GM12873 (cell line): ENCODE data around the gene CAGE1.

Source experiments
- TF ChIP-seq, protein P1 (sequence below): IDR thresholded peaks from 2 replicates; pipeline ENCODE4 v1.5.1; 2012; ENCODE audit warnings: low read depth, mild to moderate bottlenecking, moderate library complexity, low read length, control low read depth; ENCODE audit not compliant: insufficient read depth; ENCODE audit errors: missing control alignments

The CAGE1 gene

DNA sequence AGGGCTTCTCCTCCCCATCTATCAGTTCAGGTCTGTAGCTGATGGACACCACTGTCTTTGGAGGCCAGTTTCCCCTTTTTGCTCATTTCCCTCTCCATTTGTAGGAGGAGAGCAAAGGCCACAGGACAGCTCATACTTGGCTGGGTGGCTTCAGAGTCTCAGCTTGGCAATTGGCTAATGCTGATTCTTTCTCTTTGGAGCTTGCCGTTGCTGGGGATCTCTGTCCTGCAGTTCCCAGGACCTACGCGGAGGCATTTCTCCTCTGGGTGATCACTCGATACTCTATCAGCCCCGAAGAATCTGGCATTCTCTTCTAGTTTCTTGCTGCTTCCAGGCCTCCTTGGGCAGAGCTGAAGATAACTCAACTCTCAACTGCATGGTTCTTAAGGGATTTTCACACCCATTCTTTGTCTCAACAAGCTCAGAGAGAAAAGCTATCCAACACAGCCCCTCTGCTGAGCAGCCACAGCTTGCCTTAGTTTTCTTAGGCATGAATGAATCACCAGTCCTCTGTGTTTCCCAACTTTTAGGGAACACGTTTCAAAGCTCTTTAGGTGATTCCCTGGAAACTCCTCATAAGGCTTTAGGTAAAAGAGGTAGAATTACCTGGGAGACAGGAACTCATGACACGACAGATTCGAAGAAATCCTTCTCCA is 57.3 kb downstream of the CAGE1 start:
- TF ChIP-seq, protein P1, sequence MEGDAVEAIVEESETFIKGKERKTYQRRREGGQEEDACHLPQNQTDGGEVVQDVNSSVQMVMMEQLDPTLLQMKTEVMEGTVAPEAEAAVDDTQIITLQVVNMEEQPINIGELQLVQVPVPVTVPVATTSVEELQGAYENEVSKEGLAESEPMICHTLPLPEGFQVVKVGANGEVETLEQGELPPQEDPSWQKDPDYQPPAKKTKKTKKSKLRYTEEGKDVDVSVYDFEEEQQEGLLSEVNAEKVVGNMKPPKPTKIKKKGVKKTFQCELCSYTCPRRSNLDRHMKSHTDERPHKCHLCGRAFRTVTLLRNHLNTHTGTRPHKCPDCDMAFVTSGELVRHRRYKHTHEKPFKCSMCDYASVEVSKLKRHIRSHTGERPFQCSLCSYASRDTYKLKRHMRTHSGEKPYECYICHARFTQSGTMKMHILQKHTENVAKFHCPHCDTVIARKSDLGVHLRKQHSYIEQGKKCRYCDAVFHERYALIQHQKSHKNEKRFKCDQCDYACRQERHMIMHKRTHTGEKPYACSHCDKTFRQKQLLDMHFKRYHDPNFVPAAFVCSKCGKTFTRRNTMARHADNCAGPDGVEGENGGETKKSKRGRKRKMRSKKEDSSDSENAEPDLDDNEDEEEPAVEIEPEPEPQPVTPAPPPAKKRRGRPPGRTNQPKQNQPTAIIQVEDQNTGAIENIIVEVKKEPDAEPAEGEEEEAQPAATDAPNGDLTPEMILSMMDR, result no peak

DNA sequence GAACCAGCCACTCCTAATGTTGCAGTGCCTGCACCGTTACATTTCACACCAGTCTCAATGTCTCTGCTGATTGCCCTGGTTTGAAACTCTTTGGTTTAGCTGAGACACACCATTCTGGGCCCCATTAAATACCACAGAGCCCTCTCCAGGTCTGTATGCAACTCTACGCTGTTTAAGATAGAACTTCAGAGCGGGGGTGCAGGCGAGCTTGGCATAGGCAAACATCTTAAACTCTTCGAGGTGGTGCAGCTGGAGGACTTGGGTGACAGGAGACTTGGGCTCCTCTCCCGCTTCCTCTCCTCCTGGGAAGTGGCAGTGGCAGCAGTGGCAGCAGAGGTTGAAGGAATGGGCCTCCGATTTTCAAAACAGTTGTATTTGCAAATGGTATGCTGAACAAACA is 58.1 kb downstream of the CAGE1 start:
- TF ChIP-seq, protein P1, result no peak

DNA sequence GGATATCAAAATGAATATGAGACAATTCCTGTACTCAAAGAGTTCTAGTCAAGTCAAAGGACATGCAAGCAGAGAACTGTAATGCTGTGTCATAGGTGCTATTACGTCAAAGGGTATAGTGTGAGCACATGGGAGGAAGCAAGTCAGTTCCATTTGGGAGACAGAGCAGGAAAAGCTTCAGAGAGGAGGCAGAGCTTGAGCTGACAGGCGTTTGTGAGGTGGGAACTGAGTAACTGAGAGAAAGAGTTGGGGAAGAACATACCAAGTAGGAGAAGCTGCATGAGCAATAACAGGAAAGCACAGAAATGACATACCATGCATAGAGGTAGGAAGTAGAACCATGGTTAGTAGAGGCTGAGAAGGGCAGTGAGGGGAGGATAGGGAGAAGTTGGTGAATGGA is 61.3 kb downstream of the CAGE1 start:
- TF ChIP-seq, protein P1, result no peak

DNA sequence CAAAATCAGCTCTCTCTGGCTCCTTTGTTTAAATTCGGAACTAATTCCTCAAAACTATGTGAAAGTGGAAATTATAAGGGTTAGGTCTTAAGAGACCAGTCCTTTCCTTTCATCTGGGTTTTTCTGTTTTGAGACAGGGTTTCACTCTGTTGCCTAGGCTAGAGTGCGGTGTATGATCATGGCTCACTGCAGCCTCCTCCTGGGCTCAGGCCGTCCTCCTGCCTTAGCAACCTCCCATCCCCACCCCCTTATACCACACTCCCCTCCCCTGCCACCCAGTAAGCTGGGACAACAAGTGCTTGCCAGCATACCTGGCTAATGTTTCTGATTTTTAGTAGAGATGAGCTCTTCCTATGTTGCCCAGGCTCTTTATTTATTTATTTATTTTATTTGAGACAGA is 63.8 kb downstream of the CAGE1 start:
- TF ChIP-seq, protein P1, result no peak

DNA sequence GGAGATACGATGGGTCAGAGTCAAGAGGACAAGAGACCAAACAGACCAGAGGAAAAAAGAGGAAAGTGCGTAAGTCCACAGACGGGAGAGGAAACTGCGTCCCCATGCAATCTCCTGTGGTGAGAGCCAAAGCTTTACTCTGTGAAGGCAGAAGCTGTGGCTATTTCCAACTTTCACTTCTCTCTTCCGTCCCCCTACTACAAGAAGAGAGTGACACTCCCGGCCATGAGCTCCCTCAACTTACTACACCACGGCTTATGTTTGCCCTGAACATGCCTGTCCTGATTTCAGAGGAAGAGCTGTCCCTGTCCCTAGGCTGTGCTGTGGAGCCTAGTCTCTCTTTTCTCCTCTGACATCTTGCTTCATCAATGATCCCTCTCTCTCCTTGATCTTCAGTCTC is 65.0 kb downstream of the CAGE1 start:
- TF ChIP-seq, protein P1, result no peak

DNA sequence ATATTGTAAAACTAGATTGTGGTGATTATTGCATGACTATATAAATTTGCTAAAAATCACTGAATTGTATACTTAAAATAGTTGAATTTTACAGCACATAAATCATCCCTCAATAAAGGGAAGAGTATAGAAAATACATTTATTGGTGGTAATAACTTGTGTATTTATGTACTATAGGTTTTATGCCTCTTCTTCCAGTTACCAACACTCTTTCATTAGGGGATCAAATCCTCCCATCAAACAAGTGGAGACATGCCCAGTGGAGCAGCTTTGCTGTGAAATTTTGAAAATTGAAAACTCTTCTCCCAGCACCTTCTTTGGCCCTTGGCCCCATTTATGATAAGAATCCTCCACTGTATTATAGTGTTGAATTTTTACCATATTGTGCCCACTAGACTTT is 66.5 kb downstream of the CAGE1 start:
- TF ChIP-seq, protein P1, result no peak

DNA sequence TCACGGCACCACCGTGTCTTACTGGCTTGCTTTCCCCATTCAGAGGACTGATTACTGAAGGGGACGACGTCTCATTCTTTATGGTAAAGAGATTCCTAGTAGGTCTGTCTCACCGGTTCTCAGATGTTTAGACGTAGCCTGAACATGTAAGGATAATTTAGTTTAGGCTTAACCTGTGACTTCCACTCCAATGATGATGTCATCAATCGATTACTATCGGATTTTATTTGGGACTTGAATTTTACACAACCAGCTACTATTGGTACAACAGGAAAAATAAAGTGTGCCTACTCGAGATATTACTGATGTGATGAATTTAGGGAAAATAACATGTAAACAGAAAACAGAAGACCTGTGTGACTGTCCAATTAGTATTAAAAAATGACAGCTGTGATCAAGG is 72.0 kb downstream of the CAGE1 start:
- TF ChIP-seq, protein P1, result no peak
